Effector memory CD8-positive, alpha-beta T cell (primary cell): ENCODE results near the gene AKIRIN2.
A peak's percentile ranks its signal among the peaks of the same experiment; 100 is the strongest.
"Not testable (repeated sequence)": the region's sequence is repeated elsewhere in the genome, so short reads cannot be mapped to it uniquely, and the experiment has no call there.

Experiments
- ATAC-seq: fragments of 150-1000 bp; cut with Tn5 transposase; replicated peaks from 2 replicates; pipeline ENCODE4 v1.10.0; 2021; ENCODE audit warnings: mild to moderate bottlenecking, moderate library complexity
- DNase-seq, 3 experiments: peaks; one replicate each; pipeline ENCODE4 v3.0.0; 2021
- H3K27ac Mint-ChIP-seq, 2 donors: one replicate each; pipeline ENCODE4 v1.8.0; 2022; ENCODE audit warnings: mild to moderate bottlenecking in 2 of 2, mixed read lengths in 2 of 2, moderate library complexity in 2 of 2
- H3K27me3 Mint-ChIP-seq, 2 donors: one replicate each; pipeline ENCODE4 v1.8.0; 2022; ENCODE audit warnings: mixed read lengths in 2 of 2
- H3K36me3 Mint-ChIP-seq: one replicate; pipeline ENCODE4 v1.8.0; 2022; ENCODE audit warnings: mild to moderate bottlenecking, moderate library complexity, mixed read lengths; ENCODE audit not compliant: insufficient read depth
- H3K4me1 Mint-ChIP-seq, 2 donors: one replicate each; pipeline ENCODE4 v1.8.0; 2022; ENCODE audit warnings: low read depth in 2 of 2, mixed read lengths in 2 of 2
- H3K4me3 Mint-ChIP-seq, 2 donors: one replicate each; pipeline ENCODE4 v1.8.0; 2022; ENCODE audit warnings: mild to moderate bottlenecking in 2 of 2, mixed read lengths in 2 of 2, moderate library complexity in 2 of 2
- H3K9me3 Mint-ChIP-seq, 2 donors: one replicate each; pipeline ENCODE4 v1.8.0; 2022; ENCODE audit warnings: mixed read lengths in 2 of 2

AKIRIN2 gene

GRCh38 chr6:87708581-87709427 lies 6.8 kb upstream of the AKIRIN2 start:
- not testable (repeated sequence) for H3K9me3 Mint-ChIP-seq, H3K4me1 Mint-ChIP-seq, H3K4me3 Mint-ChIP-seq, ATAC-seq, H3K27me3 Mint-ChIP-seq, DNase-seq, H3K36me3 Mint-ChIP-seq, H3K27ac Mint-ChIP-seq

GRCh38 chr6:87706187-87706966 lies 4.3 kb upstream of the AKIRIN2 start:
- peaks cover 10 to 12% of the 10 kb centered on the region in 2 donors for H3K4me1 Mint-ChIP-seq
- DNase-seq = no peak
- H3K27me3 Mint-ChIP-seq = no peaks in the 10 kb centered on the region
- no peak overlapping the region for H3K27ac Mint-ChIP-seq
- H3K4me3 Mint-ChIP-seq = no peak overlapping the region
- no peaks in the 10 kb centered on the region for H3K9me3 Mint-ChIP-seq
- peaks cover 15% of the 10 kb centered on the region for H3K36me3 Mint-ChIP-seq
- no peak for ATAC-seq

- DNase-seq (no peak), ATAC-seq (no peak)
- H3K36me3 Mint-ChIP-seq = peaks cover 27% of the 10 kb centered on the region
- peak overlapping the region in 1 of 2 donors; percentile 26 for H3K27ac Mint-ChIP-seq
- no peaks in the 10 kb centered on the region for H3K27me3 Mint-ChIP-seq
- no peak overlapping the region for H3K4me3 Mint-ChIP-seq
- no peaks in the 10 kb centered on the region for H3K9me3 Mint-ChIP-seq
- peaks cover 14 to 19% of the 10 kb centered on the region in 2 donors for H3K4me1 Mint-ChIP-seq
Measured at GRCh38 chr6:87705070-87705691, 3.1 kb upstream of the AKIRIN2 start.

- ATAC-seq, H3K27me3 Mint-ChIP-seq, H3K9me3 Mint-ChIP-seq, DNase-seq: not testable (repeated sequence)
- Mint-ChIP-seq H3K36me3 (peaks cover 27% of the 10 kb centered on the region), H3K27ac (peak overlapping the region; percentile 93 to 94), H3K4me1 (peaks cover 20 to 40% of the 10 kb centered on the region in 2 donors), H3K4me3 (peak overlapping the region; percentile 86 to 93)
Measured at GRCh38 chr6:87703039-87703438, 1.0 kb upstream of the AKIRIN2 start.

- Mint-ChIP-seq H3K27me3 (no peaks in the 10 kb centered on the region), H3K27ac (peak overlapping the region; percentile 93 to 94), H3K36me3 (peaks cover 27% of the 10 kb centered on the region), H3K4me3 (peak overlapping the region; percentile 86 to 93), H3K9me3 (no peaks in the 10 kb centered on the region), H3K4me1 (peaks cover 25 to 44% of the 10 kb centered on the region in 2 donors)
- ATAC-seq = no peak
- DNase-seq = no peak
Measured at GRCh38 chr6:87702589-87702945, 534 bp upstream of the AKIRIN2 start.

GRCh38 chr6:87701344-87701675 lies 723 bp downstream of the AKIRIN2 start:
- Mint-ChIP-seq H3K4me1 (peaks cover 30 to 53% of the 10 kb centered on the region in 2 donors), H3K27ac (peak overlapping the region; percentile 93 to 94), H3K27me3 (no peaks in the 10 kb centered on the region), H3K4me3 (peak overlapping the region; percentile 86 to 93), H3K36me3 (peaks cover 35% of the 10 kb centered on the region), H3K9me3 (no peaks in the 10 kb centered on the region)
- ATAC-seq (peak; percentile 9), DNase-seq (no peak)

GRCh38 chr6:87700397-87701343 lies 1.4 kb downstream of the AKIRIN2 start:
- H3K9me3 Mint-ChIP-seq = no peaks in the 10 kb centered on the region
- peaks cover 38% of the 10 kb centered on the region for H3K36me3 Mint-ChIP-seq
- peak overlapping the region; percentile 86 to 93 for H3K4me3 Mint-ChIP-seq
- no peaks in the 10 kb centered on the region for H3K27me3 Mint-ChIP-seq
- peaks cover 35 to 60% of the 10 kb centered on the region in 2 donors for H3K4me1 Mint-ChIP-seq
- DNase-seq (peak; percentile 12 to 28 (median 15)), ATAC-seq (peak; percentile 5)
- peak overlapping the region; percentile 93 to 94 for H3K27ac Mint-ChIP-seq

GRCh38 chr6:87699576-87699975 lies 2.5 kb downstream of the AKIRIN2 start:
- H3K36me3 Mint-ChIP-seq = peaks cover 44% of the 10 kb centered on the region
- DNase-seq (no peak), ATAC-seq (no peak)
- peak overlapping the region; percentile 86 to 93 for H3K4me3 Mint-ChIP-seq
- no peaks in the 10 kb centered on the region for H3K27me3 Mint-ChIP-seq
- H3K9me3 Mint-ChIP-seq = no peaks in the 10 kb centered on the region
- peaks cover 34 to 64% of the 10 kb centered on the region in 2 donors for H3K4me1 Mint-ChIP-seq
- H3K27ac Mint-ChIP-seq = peak overlapping the region; percentile 93 to 94

- DNase-seq = no peak
- Mint-ChIP-seq H3K27ac (peak overlapping the region; percentile 93 to 94), H3K4me1 (peaks cover 38 to 73% of the 10 kb centered on the region in 2 donors), H3K36me3 (peaks cover 44% of the 10 kb centered on the region), H3K27me3 (no peaks in the 10 kb centered on the region), H3K9me3 (no peaks in the 10 kb centered on the region), H3K4me3 (peak overlapping the region; percentile 86 to 93)
- ATAC-seq = no peak
Measured at GRCh38 chr6:87698547-87699006, 3.5 kb downstream of the AKIRIN2 start.

GRCh38 chr6:87697581-87698546 lies 4.2 kb downstream of the AKIRIN2 start:
- ATAC-seq = no peak
- H3K4me1 Mint-ChIP-seq = peaks cover 38 to 78% of the 10 kb centered on the region in 2 donors

GRCh38 chr6:87696817-87697216 lies 5.2 kb downstream of the AKIRIN2 start:
- H3K9me3 Mint-ChIP-seq, ATAC-seq, DNase-seq, H3K27me3 Mint-ChIP-seq: not testable (repeated sequence)
- Mint-ChIP-seq H3K4me1 (peaks cover 34 to 80% of the 10 kb centered on the region in 2 donors), H3K4me3 (peak overlapping the region; percentile 86 to 93), H3K36me3 (peaks cover 36% of the 10 kb centered on the region), H3K27ac (peak overlapping the region in 1 of 2 donors; percentile 80)

More at GRCh38 chr6:87697581-87698546, 4.2 kb downstream of the AKIRIN2 start:
- no peak for DNase-seq
- Mint-ChIP-seq H3K27ac (peak overlapping the region; percentile 93 to 94), H3K27me3 (no peaks in the 10 kb centered on the region), H3K9me3 (no peaks in the 10 kb centered on the region), H3K36me3 (peaks cover 44% of the 10 kb centered on the region), H3K4me3 (peak overlapping the region; percentile 86 to 93)
